SK-N-SH treated with all-trans-retinoic acid at 6 μM for 48 hours (cell line): ENCODE data around the gene LYPD3.
"Not testable (repeated sequence)": the region's sequence is repeated elsewhere in the genome, so short reads cannot be mapped to it uniquely, and the experiment has no call there.

Experiments used
- ATAC-seq: fragments of 200-7000 bp; cut with Tn5 transposase; 3 replicates; pipeline ENCODE4 v1.9.1; 2020; ENCODE audit warnings: mild to moderate bottlenecking, moderate library complexity
- ARNTL ChIP-seq: fragments of 450-650 bp; formaldehyde crosslinking; IDR thresholded peaks from 2 replicates; pipeline ENCODE4 v1.5.0; 2020; ENCODE audit warnings: low read depth, mild to moderate bottlenecking, moderate library complexity, borderline replicate concordance
- BACH2 ChIP-seq: fragments of 250-450 bp; sonication (Bioruptor Pico); IDR thresholded peaks from 2 replicates; pipeline ENCODE4 v1.9.0; 2021; ENCODE audit warnings: mild to moderate bottlenecking, borderline replicate concordance
- CREB5 ChIP-seq: fragments of 250-450 bp; sonication (Bioruptor Pico); IDR thresholded peaks from 2 replicates; pipeline ENCODE4 v1.5.1; 2020; ENCODE audit warnings: low read depth, mild to moderate bottlenecking, moderate library complexity
- CSDC2 ChIP-seq: fragments of 250-450 bp; sonication (Bioruptor Pico); IDR thresholded peaks from 2 replicates; pipeline ENCODE4 v1.5.0; 2020; ENCODE audit warnings: mild to moderate bottlenecking, moderate library complexity
- CSRNP3 ChIP-seq: fragments of 250-450 bp; sonication (Bioruptor Pico); IDR thresholded peaks from 2 replicates; pipeline ENCODE4 v1.5.1; 2021; ENCODE audit warnings: mild to moderate bottlenecking, moderate library complexity
- ESRRG ChIP-seq: fragments of 250-450 bp; sonication (Bioruptor Pico); IDR thresholded peaks from 2 replicates; pipeline ENCODE4 v1.6.1; 2021; ENCODE audit warnings: mild to moderate bottlenecking
- GLIS3 ChIP-seq: fragments of 250-450 bp; sonication (Bioruptor Pico); IDR thresholded peaks from 2 replicates; pipeline ENCODE4 v1.5.0; 2020; ENCODE audit warnings: mild to moderate bottlenecking, moderate library complexity
- ISL1 ChIP-seq: fragments of 250-450 bp; sonication (Bioruptor Pico); IDR thresholded peaks from 2 replicates; pipeline ENCODE4 v2.1.2; 2022; ENCODE audit warnings: mild to moderate bottlenecking, moderate library complexity
- OSR1 ChIP-seq: fragments of 250-450 bp; sonication (Bioruptor Pico); IDR thresholded peaks from 2 replicates; pipeline ENCODE4 v1.8.0; 2022; ENCODE audit warnings: moderate library complexity, mild to moderate bottlenecking, inconsistent platforms
- POU6F1 ChIP-seq: fragments of 250-450 bp; sonication (Bioruptor Pico); IDR thresholded peaks from 2 replicates; pipeline ENCODE4 v1.8.0; 2021; ENCODE audit warnings: low read depth, mild to moderate bottlenecking, moderate library complexity, borderline replicate concordance
- PPARA ChIP-seq: fragments of 250-450 bp; sonication (Bioruptor Pico); IDR thresholded peaks from 2 replicates; pipeline ENCODE4 v1.5.0; 2020; ENCODE audit warnings: mild to moderate bottlenecking, borderline replicate concordance
- RARB ChIP-seq: fragments of 250-450 bp; sonication (Bioruptor Pico); IDR thresholded peaks from 2 replicates; pipeline ENCODE4 v1.8.0; 2021; ENCODE audit warnings: mild to moderate bottlenecking, moderate library complexity
- SNAI2 ChIP-seq: fragments of 250-450 bp; sonication (Bioruptor Pico); IDR thresholded peaks from 2 replicates; pipeline ENCODE4 v1.5.0; 2020; ENCODE audit warnings: mild to moderate bottlenecking, moderate library complexity
- TCF4 ChIP-seq: fragments of 250-450 bp; sonication (Bioruptor Pico); IDR thresholded peaks from 2 replicates; pipeline ENCODE4 v1.8.0; 2021; ENCODE audit warnings: mild to moderate bottlenecking, moderate library complexity, borderline replicate concordance
- TOX ChIP-seq: fragments of 250-450 bp; sonication (Bioruptor Pico); IDR thresholded peaks from 2 replicates; pipeline ENCODE4 v1.8.0; 2021; ENCODE audit warnings: mild to moderate bottlenecking, moderate library complexity, borderline replicate concordance
- TSHZ2 ChIP-seq: fragments of 250-450 bp; sonication (Bioruptor Pico); IDR thresholded peaks from 2 replicates; pipeline ENCODE4 v1.5.0; 2020; ENCODE audit warnings: mild to moderate bottlenecking, moderate library complexity
- ZC3H10 ChIP-seq: fragments of 250-450 bp; sonication (Bioruptor Pico); IDR thresholded peaks from 2 replicates; pipeline ENCODE4 v1.5.1; 2021; ENCODE audit warnings: mild to moderate bottlenecking, moderate library complexity
- ZFP3 ChIP-seq: fragments of 250-450 bp; sonication (Bioruptor Pico); IDR thresholded peaks from 2 replicates; pipeline ENCODE4 v1.5.0; 2020; ENCODE audit warnings: mild to moderate bottlenecking, moderate library complexity
- ZFP30 ChIP-seq: fragments of 450-650 bp; formaldehyde crosslinking; IDR thresholded peaks from 2 replicates; pipeline ENCODE4 v1.5.0; 2022; ENCODE audit warnings: mild to moderate bottlenecking, moderate library complexity
- ZNF565 ChIP-seq: fragments of 450-650 bp; formaldehyde crosslinking; conservative IDR thresholded peaks from 2 replicates; pipeline ENCODE4 v1.5.0; 2020; ENCODE audit warnings: low read depth, mild to moderate bottlenecking, moderate library complexity
- ZNF70 ChIP-seq: fragments of 450-650 bp; formaldehyde crosslinking; IDR thresholded peaks from 2 replicates; pipeline ENCODE4 v1.5.0; 2020; ENCODE audit warnings: mild to moderate bottlenecking, moderate library complexity
- ZNF8 ChIP-seq: fragments of 450-650 bp; formaldehyde crosslinking; IDR thresholded peaks from 2 replicates; pipeline ENCODE4 v1.5.0; 2020; ENCODE audit warnings: mild to moderate bottlenecking, moderate library complexity

LYPD3 gene

GRCh38 chr19:43444531-43445287, 20.7 kb downstream of the LYPD3 start:
- no peak for TF ChIP-seq TCF4
- TF ChIP-seq PPARA (CRISPR knock-in tag): no peak
- no peak for TF ChIP-seq OSR1 (CRISPR knock-in tag)
- no peak for TF ChIP-seq SNAI2 (CRISPR knock-in tag)
- no peak for TF ChIP-seq ZNF70 (CRISPR knock-in tag)
- TF ChIP-seq RARB (CRISPR knock-in tag): no peak
- TF ChIP-seq BACH2 (CRISPR knock-in tag): no peak
- no peak for TF ChIP-seq ZC3H10
- no peak for TF ChIP-seq CSDC2 (CRISPR knock-in tag)
- TF ChIP-seq TOX (CRISPR knock-in tag): no peak
- no peak for TF ChIP-seq ZFP30
- TF ChIP-seq ISL1: no peak
- TF ChIP-seq ESRRG (CRISPR knock-in tag): no peak
- TF ChIP-seq ZFP3 (CRISPR knock-in tag): no peak
- no peak for TF ChIP-seq POU6F1 (CRISPR knock-in tag)
- no peak for TF ChIP-seq GLIS3 (CRISPR knock-in tag)
- no peak for TF ChIP-seq ZNF565 (CRISPR knock-in tag)
- no peak for TF ChIP-seq ARNTL (CRISPR knock-in tag)
- no peak for TF ChIP-seq TSHZ2 (CRISPR knock-in tag)

GRCh38 chr19:43444091-43444490, 21.3 kb downstream of the LYPD3 start:
- ATAC-seq: not testable (repeated sequence)

More at GRCh38 chr19:43444531-43445287, 20.7 kb downstream of the LYPD3 start:
- ATAC-seq: no peak

GRCh38 chr19:43441716-43442115, 23.7 kb downstream of the LYPD3 start:
- TF ChIP-seq ESRRG (CRISPR knock-in tag) (no peak), ZFP3 (CRISPR knock-in tag) (no peak), RARB (CRISPR knock-in tag) (no peak), ZNF70 (CRISPR knock-in tag) (no peak), CSRNP3 (no peak), ZNF8 (CRISPR knock-in tag) (no peak), TCF4 (no peak), ZNF565 (CRISPR knock-in tag) (no peak), ZFP30 (no peak), ZC3H10 (no peak), CREB5 (CRISPR knock-in tag) (no peak), TSHZ2 (CRISPR knock-in tag) (no peak), BACH2 (CRISPR knock-in tag) (no peak), PPARA (CRISPR knock-in tag) (no peak), TOX (CRISPR knock-in tag) (no peak), ISL1 (no peak), SNAI2 (CRISPR knock-in tag) (no peak), OSR1 (CRISPR knock-in tag) (no peak), POU6F1 (CRISPR knock-in tag) (no peak)
- TF ChIP-seq, all 23 proteins: peak for 0
- ATAC-seq: no peak
